ENCODE results near the gene TREML2.

Gene TREML2

DNA sequence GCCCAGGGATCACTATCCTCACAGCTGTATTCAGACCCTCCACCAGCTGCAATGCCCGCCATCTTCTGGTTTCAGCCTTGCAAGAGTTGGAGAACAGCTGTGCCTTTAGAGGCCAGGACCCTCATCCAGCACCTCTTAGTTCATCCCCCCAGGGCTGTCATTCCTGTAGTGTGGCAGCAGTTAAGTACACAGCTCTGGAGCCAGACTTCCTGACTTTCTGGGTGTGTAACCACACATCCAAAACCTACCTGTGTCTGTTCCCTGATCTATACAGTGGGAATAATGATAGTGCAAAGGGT lies 37.6 kb downstream of the TREML2 start:
- H3K27ac ChIP-seq = no peak overlapping the region
- no peak for DNase-seq (ENCODE audit: low spot score)
- CTCF ChIA-PET = no interaction called here
- TF ChIP-seq, protein P1, sequence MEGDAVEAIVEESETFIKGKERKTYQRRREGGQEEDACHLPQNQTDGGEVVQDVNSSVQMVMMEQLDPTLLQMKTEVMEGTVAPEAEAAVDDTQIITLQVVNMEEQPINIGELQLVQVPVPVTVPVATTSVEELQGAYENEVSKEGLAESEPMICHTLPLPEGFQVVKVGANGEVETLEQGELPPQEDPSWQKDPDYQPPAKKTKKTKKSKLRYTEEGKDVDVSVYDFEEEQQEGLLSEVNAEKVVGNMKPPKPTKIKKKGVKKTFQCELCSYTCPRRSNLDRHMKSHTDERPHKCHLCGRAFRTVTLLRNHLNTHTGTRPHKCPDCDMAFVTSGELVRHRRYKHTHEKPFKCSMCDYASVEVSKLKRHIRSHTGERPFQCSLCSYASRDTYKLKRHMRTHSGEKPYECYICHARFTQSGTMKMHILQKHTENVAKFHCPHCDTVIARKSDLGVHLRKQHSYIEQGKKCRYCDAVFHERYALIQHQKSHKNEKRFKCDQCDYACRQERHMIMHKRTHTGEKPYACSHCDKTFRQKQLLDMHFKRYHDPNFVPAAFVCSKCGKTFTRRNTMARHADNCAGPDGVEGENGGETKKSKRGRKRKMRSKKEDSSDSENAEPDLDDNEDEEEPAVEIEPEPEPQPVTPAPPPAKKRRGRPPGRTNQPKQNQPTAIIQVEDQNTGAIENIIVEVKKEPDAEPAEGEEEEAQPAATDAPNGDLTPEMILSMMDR (conservative IDR thresholded peaks at IDR 0.05; ENCODE audit: low read depth) = no peak
- POLR2A ChIA-PET (ENCODE audit: low non-redundant PET) = no interaction called here

DNA sequence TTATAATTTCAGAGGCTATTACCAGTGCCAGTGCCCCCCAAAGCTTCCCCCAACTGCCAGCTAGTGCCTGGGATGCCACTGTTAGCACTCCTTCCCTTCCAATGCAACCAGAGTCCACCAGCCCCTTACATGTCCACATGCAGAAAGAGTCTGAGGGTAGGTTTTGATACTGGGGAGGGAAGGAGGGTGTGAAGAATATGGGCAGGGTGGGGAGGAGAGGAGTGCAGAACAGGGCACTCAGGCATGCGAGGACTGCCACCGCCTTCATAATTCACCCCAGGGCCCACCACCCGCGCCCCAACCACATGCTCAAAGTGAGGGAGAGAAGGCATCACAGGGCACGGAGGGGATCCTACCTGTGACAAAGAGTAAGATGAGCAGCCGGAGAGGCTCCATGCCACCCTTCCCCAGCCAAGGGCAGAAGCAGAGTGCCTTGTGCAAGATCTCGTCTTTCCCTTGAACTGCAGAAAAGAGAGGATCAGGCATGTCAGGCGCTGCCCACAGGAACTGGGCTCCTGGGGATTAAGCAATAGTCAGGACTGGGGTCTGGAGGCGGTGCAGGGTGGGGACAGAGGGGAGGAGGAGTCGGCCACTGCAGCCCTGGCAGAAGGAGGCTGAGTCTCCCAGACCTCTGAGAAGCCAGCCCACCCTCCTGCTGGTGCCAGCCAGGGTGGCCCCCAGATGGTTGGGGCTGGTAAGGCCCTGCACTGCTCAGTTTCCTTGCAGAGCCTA lies 38.1 kb downstream of the TREML2 start, which contains the start of gene TREM2:
TREM2 (minus strand) TSS at position 430 of the 732 bp plus-strand sequence; CDS start at position 396, 34 bp downstream.
- ChIA-PET CTCF (no interaction called here), POLR2A (ENCODE audit: low non-redundant PET) (no interaction called here)
- H3K27ac ChIP-seq = no peak within 1 kb of the TSS
- no peak for DNase-seq (ENCODE audit: low spot score)
- TF ChIP-seq, protein P1 (conservative IDR thresholded peaks at IDR 0.05; ENCODE audit: low read depth) = no peak

DNA sequence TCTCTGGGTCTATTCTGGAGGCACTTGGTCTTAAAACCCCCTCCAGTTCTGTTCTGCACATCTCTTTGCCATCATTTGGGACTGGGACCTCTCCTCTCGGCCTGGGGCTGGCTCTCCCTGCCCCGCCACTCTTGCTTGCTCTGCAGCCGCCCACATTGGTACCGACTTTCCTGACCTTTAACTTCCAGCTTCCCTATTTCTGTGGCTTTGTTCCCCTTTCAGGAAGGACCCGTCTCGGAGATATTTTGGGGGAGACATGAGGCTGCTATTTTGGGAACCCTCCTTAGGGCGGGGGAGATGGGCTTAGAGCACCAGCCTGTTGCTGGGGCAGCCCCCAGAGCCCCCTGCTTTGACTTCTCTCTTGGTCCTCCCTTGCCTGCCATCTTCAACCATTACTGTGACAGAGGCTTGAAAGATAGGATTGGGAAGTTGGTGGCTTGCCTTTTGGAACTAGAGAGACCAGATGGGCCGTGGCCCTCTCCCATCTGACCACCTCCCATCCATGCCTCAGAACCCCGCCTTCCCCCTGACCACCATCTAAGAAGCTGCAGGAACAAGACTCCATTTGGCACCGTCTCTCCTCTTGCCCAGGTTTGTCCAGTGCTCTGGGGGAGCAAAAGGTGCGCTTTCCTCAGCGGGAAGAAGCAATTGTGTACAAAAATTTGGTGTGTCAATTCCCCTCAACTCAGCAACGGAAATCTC lies 38.9 kb downstream of the TREML2 start:
- CTCF ChIA-PET = no interaction called here
- DNase-seq (ENCODE audit: low spot score) = no peak
- POLR2A ChIA-PET (ENCODE audit: low non-redundant PET) = no interaction called here
- TF ChIP-seq, protein P1 (conservative IDR thresholded peaks at IDR 0.05; ENCODE audit: low read depth) = no peak
- H3K27ac ChIP-seq = no peak overlapping the region

DNA sequence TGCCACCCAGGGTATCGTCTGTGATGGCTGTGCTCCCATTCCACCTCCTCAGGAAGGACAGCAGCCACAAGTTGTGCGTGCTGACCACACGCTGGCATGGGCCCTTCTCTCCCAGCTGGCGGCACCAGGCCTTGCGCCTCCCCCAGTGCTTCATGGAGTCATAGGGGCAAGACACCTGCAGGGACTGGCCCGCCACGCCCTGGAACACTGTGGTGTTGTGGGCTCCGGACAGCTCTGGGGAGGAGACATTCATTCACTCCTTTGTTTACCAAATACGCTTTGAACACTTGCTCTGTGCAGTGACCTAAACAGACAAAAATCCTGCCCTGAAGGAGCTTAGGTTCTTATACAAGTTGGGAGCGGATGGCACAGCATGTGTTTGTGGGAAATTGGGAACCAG lies 39.6 kb downstream of the TREML2 start:
- ChIA-PET POLR2A (ENCODE audit: low non-redundant PET) (no interaction called here), CTCF (no interaction called here)
- TF ChIP-seq, protein P1 (conservative IDR thresholded peaks at IDR 0.05; ENCODE audit: low read depth) = no peak
- no peak overlapping the region for H3K27ac ChIP-seq
- DNase-seq (ENCODE audit: low spot score) = no peak

DNA sequence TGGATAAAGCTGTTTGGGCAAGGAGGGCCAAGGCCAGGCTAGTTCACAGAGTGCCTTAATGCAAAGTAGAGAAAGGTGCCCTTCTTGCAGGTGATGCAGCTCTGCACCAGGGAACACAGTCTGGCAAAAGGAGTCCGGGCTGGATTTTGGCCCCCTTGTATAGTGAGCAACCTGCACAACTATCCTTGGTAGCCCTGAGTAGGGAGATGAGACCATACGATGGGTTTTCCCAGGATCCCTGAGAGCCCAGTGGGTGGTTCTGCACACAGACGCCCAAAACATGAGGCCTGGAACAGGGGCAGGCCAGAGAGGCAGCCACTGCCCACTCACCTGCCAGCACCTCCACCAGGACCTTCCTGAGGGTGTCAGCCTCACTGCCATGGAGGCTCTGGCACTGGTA lies 40.0 kb downstream of the TREML2 start:
- POLR2A ChIA-PET (ENCODE audit: low non-redundant PET) = no interaction called here
- CTCF ChIA-PET = no interaction called here
- H3K27ac ChIP-seq = no peak overlapping the region
- no peak for DNase-seq (ENCODE audit: low spot score)
- TF ChIP-seq, protein P1 (conservative IDR thresholded peaks at IDR 0.05; ENCODE audit: low read depth) = no peak

DNA sequence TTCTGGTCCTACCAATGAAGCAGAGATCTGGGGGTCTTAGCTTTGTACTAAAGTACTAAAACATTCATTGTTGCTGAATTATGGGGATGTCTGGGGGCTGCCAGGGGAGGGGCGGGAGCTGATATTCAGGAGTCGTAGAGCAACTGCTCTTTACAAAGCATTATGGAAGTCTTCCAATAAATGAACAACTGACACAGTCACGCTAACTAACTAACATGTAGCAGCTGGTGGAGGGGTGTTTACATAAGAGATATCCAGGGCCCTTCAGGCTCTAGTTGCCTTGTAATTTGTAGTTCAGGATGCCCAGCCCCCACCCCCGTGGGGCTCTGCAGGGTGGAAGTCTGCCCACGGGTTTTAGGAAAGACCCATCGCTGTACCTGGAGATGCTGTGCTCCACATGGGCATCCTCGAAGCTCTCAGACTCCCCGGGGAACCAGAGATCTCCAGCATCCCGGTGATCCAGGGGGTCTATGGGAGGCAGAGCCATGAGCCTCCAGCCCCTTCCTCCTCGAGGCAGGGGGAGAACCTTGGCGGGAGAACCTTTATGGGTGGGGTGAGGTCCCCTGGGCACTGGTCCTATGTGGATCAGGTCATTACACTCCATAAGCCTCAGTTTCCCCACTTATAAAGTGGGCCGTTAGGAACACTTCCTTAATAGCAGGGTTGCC lies 41.4 kb downstream of the TREML2 start:
- ChIA-PET CTCF (no interaction called here), POLR2A (ENCODE audit: low non-redundant PET) (no interaction called here)
- TF ChIP-seq, protein P1 (conservative IDR thresholded peaks at IDR 0.05; ENCODE audit: low read depth) = no peak
- DNase-seq (ENCODE audit: low spot score) = no peak
- H3K27ac ChIP-seq = no peak overlapping the region
